Testis (tissue), 2 donors: Measurements from ENCODE around the gene FBXW8.

Source experiments
- CTCF ChIP-seq, 3 experiments: fragments of 450-650 bp in 2 of 3; fragments of 200-600 bp in 1 of 3; sonication (generic) in 1 of 3; IDR thresholded peaks; one replicate each; pipeline ENCODE4 v1.5.1; 2016 to 2019; ENCODE audit warnings: antibody characterized with exemption in 3 of 3, mild to moderate bottlenecking in 2 of 3, moderate library complexity in 1 of 3
- POLR2A ChIP-seq: fragments of 450-650 bp; IDR thresholded peaks from one replicate; pipeline ENCODE4 v1.6.1; 2017; ENCODE audit warnings: antibody characterized with exemption, mild to moderate bottlenecking, moderate library complexity

GRCh38 chr12:116915326-116915725 is 4.6 kb downstream of the FBXW8 start:
- TF ChIP-seq CTCF (IDR thresholded peaks at IDR 0.05) (no peak), POLR2A (no peak)
